ENCODE measurements around the gene MRPS17. TPM values are rescaled to one million over a fixed set of nuclear protein-coding genes. Genes with fewer than 3 reads are reported as not detected.
A peak's percentile ranks its signal among the peaks of the same experiment; 100 is the strongest.
"Not testable (repeated sequence)": the region's sequence is repeated elsewhere in the genome, so short reads cannot be mapped to it uniquely, and the experiment has no call there.

Gene MRPS17
- total RNA-seq (2014; rRNA removed; shearing (Covaris generic)): 40.3 TPM in 2 replicates

DNA sequence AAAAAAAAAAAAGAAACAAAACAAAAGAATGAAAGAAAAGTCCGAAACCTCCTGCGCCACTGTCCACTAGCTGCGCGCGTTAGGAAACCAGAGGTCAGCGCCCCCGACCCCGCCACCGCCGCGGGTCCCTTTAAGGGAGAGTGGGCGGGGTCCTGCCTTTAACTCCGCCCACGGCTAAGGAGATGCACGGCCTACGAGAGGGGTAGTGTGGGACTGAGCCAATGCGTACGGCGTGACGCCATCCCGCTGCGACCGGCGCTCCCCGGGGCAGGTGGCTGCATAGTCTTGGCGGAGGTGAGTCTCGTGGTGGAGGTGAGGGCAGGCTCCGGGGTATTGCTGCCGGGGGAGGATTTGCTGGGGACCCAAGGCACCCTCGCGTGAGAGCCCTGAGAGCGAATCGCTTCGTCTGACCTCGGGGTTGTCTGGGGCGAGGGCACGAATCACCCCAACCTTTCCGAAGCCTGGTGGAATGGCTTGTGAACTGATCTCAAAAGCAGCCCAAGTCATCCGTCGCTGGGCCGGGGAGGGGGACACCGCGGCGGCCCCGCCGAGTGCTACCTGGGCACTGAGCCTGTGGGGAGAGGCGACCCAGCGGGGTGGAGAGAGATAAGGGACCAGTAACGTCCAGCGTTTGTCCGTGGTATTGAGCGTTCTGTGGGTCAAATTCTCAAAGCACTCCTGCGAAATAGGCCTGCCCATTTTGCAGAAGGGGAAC lies at the start of gene MRPS17:
Gene MRPS17, plus strand, starts transcription at position 241 of the 715 bp plus-strand sequence. CDS start 1,319 bp downstream, outside the sequence.
- H3K36me3 ChIP-seq: peaks cover 25% of the 10 kb centered on the region
- H3K27me3 ChIP-seq: no peaks in the 10 kb centered on the region
- H3K4me3 ChIP-seq: peak within 1 kb of the TSS; percentile 98
- no peaks in the 10 kb centered on the region for H3K9me3 ChIP-seq (replicated peaks)
- no peaks in the 10 kb centered on the region for H3K4me1 ChIP-seq
- H3K27ac ChIP-seq: peak within 1 kb of the TSS; percentile 55
- peak; percentile 92 to 93 for DNase-seq

DNA sequence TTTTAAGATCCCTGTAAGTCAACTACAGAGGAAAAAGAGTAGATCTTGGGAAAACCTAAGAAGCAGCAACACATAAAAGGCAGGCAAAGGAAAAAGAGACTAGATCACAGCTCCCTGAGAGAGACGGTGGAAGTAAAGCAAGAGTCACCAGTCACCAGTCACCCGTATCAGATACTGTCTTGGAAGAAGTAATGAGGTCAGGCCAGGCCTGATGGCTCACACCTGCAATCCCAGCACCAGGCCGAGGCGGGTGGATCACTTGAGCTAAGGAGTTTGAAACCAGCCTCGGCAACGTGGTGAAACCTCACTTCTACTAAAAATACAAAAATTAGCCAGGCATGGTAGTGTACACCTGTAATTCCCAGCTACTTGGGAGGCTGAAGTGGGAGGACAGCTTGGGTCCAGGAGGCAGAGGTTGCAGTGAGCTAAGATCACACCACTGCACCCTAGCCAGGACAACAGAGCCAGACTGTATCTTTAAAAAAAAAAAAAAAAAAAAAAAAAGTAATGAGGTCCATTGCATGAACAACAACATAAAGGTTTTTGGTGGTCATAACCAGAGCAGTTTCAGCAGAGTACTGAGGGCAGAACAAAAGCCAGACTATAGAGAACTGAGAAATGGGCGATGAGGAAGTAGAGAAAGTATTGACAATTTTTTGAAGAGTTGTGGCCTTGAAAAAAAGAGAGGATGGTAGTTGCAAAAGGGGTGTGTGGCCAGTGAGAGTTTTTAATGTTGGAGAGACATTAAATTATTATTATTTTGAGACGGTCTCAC lies 47.5 kb upstream of the MRPS17 start:
- peaks cover 3% of the 10 kb centered on the region; the same call in 1 of the 2 replicates for H3K9me3 ChIP-seq (replicated peaks)
- H3K36me3 ChIP-seq: peaks cover 18% of the 10 kb centered on the region
- no peak overlapping the region for H3K4me3 ChIP-seq
- no peaks in the 10 kb centered on the region for H3K4me1 ChIP-seq
- no peaks in the 10 kb centered on the region for H3K27me3 ChIP-seq
- DNase-seq: no peak
- no peak overlapping the region for H3K27ac ChIP-seq

DNA sequence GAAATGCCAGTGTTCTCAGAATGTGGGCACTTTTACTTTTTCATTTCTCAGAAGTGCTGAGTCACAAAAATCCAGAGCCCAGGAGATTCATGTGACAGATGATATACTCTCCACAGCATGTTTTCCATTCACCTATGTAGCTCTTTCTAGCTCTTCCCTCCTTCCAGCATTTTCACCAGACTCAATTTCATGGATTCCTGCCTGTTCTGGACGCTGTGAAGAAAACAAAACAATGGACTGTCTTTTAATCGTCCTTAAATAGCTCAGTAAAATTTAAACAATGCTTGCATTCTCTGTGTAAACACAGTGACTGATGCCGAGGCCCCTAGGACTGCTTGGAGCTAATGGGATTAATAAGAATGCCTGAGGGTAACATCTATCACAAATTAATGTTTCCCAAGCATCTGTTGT lies 38.9 kb upstream of the MRPS17 start:
- H3K4me1 ChIP-seq: no peaks in the 10 kb centered on the region; the same call in 1 of the 2 replicates
- H3K27me3 ChIP-seq: no peaks in the 10 kb centered on the region
- H3K4me3 ChIP-seq: no peak overlapping the region
- H3K27ac ChIP-seq: no peak overlapping the region
- DNase-seq: peak; percentile 6 to 7
- 0 out of 2 replicates have a peak, but pooled peaks cover 3% of the 10 kb centered on the region for H3K9me3 ChIP-seq (replicated peaks)
- peaks cover 35% of the 10 kb centered on the region for H3K36me3 ChIP-seq

DNA sequence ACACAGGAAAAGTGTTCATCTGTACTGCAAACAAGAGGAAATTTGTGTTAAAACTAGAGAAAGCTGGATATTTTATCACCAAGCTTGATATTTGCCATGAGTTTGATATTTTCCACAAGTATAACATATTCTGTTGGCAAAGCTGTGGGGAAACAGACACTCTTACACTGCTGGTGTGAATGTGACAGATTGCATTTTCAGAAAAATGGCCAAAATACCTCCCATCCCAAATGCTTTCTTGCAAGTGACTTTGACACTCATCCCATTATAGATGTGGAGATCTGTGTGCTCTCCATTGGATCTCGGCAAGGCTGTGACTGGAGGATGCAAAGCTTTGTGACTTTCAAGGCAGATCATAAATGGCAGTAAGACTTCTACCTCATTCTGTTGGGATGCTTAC lies 33.9 kb upstream of the MRPS17 start:
- Histone ChIP-seq H3K27ac (no peak overlapping the region), H3K9me3 (replicated peaks) (peaks cover 11% of the 10 kb centered on the region; the same call in 1 of the 2 replicates), H3K27me3 (no peaks in the 10 kb centered on the region), H3K4me1 (no peaks in the 10 kb centered on the region), H3K4me3 (no peak overlapping the region), H3K36me3 (peaks cover 24% of the 10 kb centered on the region)
- no peak for DNase-seq

DNA sequence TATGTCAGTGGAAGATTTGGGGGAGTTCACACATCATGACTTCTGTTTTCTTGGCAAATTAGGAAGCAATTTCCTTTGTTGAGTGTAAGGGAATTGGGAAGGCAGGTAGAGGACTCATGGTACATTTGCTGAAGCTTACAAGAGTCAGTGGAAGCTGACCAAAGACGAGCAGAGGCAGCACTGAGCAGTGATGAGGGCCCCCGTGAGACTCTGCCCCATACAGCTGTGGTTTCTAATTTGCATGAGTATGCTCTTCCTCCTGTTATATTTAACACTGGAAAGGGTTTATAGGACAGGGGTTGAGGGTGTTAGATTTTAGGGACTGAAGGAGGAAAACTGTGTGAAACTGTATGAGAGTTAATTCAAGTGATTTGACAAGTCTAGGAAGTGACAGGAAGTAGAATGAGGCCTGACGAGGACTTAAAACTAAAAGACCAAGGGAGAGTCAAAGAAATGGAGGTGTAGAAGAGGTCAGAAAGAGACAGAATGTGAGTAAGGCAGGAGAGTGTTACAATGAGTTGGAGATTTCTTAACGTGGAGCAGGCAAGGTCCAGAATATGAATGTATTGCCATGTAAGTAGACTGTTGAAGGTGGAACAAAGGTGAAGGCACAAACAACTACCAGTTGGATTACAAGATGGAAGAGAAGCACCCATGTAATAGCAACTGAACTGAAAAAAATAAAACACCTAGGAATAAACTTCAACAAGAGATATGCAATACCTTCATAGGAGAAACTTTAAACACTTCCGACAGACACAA lies 23.5 kb upstream of the MRPS17 start:
- peaks cover 36% of the 10 kb centered on the region for H3K36me3 ChIP-seq
- H3K4me1 ChIP-seq: no peaks in the 10 kb centered on the region
- DNase-seq: no peak
- no peak overlapping the region for H3K27ac ChIP-seq
- no peaks in the 10 kb centered on the region for H3K27me3 ChIP-seq
- H3K9me3 ChIP-seq (replicated peaks): no peaks in the 10 kb centered on the region; the same call in 1 of the 2 replicates
- no peak overlapping the region for H3K4me3 ChIP-seq

DNA sequence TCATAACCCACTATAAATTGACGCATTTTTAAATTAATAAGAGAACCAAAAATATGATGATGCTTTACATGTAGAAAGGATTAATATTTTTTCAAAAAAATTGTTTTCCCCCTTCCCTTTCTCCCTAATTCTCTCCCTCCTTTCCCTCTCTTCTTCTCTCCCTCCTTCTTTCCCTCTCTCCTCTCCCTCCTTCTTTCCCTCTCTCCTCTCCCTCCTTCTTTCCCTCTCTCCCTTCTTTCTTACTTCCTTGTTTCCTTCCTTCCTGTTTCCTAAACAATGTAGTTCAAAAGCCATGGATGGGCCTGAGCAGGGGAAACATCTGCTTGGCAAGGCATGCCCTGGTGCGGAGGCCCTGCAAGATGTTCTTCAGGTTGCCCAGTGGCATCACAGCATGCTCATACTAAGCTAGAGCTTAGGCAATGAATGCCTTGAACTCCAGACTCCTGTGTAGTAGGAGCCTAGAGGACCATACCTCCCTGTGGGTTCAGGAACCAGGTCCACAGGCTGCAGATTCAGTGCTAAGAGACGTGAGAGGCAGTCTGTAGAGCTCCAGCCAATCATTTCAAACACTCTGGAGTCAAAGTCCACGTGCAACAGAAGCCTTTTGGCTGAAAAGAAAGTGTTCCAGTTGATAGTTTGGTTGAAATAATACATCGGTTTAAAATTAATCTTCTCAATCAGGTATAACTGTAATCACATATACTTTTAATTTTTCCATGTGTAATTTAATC lies 20.1 kb upstream of the MRPS17 start:
- no peak for DNase-seq
- Histone ChIP-seq H3K27ac (no peak overlapping the region), H3K4me3 (no peak overlapping the region), H3K27me3 (no peaks in the 10 kb centered on the region), H3K4me1 (no peaks in the 10 kb centered on the region), H3K36me3 (peaks cover 9% of the 10 kb centered on the region; the same call in 1 of the 2 replicates), H3K9me3 (replicated peaks) (no peaks in the 10 kb centered on the region)

DNA sequence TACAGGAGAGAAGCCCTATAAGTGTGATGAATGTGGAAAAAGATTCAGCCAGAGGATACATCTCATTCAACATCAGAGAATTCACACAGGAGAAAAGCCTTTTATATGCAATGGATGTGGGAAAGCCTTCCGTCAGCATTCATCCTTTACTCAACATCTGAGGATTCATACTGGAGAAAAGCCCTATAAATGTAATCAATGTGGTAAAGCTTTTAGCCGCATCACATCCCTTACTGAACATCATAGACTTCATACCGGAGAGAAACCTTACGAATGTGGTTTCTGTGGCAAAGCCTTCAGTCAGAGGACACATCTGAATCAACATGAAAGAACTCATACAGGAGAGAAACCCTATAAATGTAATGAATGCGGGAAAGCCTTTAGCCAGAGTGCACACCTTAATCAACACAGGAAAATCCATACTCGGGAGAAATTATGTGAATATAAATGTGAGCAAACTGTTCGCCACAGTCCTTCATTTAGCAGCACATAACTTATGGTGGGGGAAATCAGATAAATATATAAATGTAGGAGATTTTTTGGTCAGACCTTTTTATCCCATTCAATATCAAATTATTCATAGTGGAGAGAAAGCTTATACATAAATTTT lies 12.1 kb upstream of the MRPS17 start:
- peaks cover 15% of the 10 kb centered on the region for H3K9me3 ChIP-seq (replicated peaks)
- no peak overlapping the region for H3K27ac ChIP-seq
- H3K4me3 ChIP-seq: no peak overlapping the region
- no peak for DNase-seq
- no peaks in the 10 kb centered on the region for H3K4me1 ChIP-seq
- no peaks in the 10 kb centered on the region for H3K27me3 ChIP-seq
- no peaks in the 10 kb centered on the region for H3K36me3 ChIP-seq

DNA sequence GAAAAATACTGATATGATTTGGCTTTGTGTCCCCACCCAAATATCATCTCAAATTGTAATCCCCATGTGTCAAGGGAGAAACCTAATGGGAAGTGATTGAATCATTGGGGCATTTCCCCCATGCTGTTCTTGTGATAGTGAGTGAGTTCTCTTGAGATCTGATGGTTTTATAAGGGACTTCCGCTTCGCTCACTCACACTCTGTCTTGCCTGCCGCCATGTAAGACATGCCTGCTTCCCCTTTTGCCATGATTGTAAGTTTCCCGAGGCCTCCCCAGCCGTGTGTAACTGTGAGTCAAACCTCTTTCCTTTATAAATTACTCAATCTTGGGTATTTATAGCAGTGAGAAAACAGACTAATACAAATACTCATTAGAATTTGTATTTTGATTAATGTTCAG lies 5.1 kb upstream of the MRPS17 start:
- DNase-seq: no peak
- Histone ChIP-seq H3K27ac (no peak overlapping the region), H3K4me3 (no peak overlapping the region), H3K4me1 (no peaks in the 10 kb centered on the region), H3K27me3 (no peaks in the 10 kb centered on the region), H3K9me3 (replicated peaks) (0 out of 2 replicates have a peak, but pooled peaks cover 3% of the 10 kb centered on the region), H3K36me3 (no peaks in the 10 kb centered on the region)

DNA sequence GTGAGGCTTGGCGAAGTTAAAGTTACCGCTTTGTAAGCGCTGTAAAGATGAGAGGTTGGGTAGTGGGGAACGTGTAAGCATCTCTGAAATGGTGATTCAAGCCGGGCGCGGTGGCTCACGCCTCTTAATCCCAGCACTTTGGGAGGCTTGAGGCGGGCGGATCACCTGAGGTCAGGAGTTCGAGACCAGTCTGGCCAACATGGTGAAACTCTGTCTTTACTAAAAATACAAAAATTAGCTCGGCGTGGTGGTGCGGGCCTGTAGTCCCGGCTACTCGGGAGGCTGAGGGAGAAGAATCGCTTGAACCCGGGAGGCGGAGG lies 635 bp downstream of the MRPS17 start:
- DNase-seq; H3K27me3 ChIP-seq; H3K9me3 ChIP-seq (replicated peaks); H3K4me1 ChIP-seq: not testable (repeated sequence)
- peaks cover 25% of the 10 kb centered on the region for H3K36me3 ChIP-seq
- peak overlapping the region; percentile 98 for H3K4me3 ChIP-seq
- peak overlapping the region; percentile 55 for H3K27ac ChIP-seq

DNA sequence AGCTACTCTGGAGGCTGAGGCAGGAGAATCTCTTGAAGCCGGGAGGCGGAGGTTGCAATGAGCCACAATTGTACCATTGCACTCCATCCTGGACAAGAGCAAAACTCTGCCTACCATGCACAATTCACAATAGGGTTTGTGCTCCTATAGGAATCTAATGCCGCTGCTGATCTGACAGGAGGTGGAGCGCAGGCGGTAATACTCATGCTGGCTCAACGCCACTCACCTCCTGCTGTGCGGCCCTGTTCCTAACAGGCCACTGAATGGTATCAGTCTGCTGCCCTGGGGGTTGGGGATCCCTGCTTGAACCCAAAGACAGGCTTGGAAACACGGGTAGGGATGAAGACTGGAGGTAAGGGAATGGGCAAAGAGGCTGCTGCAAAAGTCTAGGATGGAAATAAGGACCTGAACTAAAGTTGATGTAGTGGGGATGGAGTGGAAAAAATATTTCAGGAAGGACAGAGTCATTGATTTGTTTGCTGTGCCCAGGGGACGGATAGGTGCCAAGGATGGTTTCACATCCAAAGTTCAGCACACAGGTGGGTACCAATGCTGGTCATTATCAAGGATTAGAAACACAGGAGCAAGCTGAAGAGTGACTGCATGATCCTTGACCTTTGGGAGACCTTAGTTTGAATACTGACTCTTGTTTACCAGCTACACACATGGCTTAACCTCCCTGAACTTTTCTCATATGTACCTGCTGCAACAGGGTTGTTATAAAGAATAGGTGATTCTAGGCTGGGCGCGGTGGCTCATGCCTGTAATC lies 2.2 kb downstream of the MRPS17 start:
- no peaks in the 10 kb centered on the region for H3K9me3 ChIP-seq (replicated peaks)
- H3K36me3 ChIP-seq: peaks cover 25% of the 10 kb centered on the region
- H3K4me3 ChIP-seq: no peak overlapping the region
- H3K4me1 ChIP-seq: no peaks in the 10 kb centered on the region
- DNase-seq: no peak
- H3K27ac ChIP-seq: no peak overlapping the region
- no peaks in the 10 kb centered on the region for H3K27me3 ChIP-seq

DNA sequence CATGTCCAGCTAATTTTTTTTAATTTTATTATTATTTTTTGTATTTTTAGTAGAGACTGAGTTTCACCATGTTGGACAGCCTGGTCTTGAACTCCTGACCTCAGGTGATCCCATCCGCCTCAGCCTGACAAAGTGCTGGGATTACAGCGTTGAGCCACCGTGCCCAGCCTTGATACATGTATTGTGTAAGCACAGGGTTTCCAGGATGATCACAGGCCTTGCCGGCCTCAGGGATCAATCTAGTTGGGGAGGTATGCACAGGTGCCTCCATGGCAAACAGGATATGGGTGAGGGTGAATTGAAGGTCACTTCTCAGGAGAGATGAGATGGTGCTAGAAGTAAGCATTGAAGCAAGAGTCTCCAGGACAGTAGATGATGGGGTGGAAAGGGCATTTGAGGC lies 5.5 kb downstream of the MRPS17 start:
- no peak overlapping the region for H3K4me3 ChIP-seq
- no peak for DNase-seq
- no peak overlapping the region for H3K27ac ChIP-seq
- H3K27me3 ChIP-seq: no peaks in the 10 kb centered on the region
- H3K4me1 ChIP-seq: no peaks in the 10 kb centered on the region
- H3K9me3 ChIP-seq (replicated peaks): no peaks in the 10 kb centered on the region
- H3K36me3 ChIP-seq: peaks cover 25% of the 10 kb centered on the region

DNA sequence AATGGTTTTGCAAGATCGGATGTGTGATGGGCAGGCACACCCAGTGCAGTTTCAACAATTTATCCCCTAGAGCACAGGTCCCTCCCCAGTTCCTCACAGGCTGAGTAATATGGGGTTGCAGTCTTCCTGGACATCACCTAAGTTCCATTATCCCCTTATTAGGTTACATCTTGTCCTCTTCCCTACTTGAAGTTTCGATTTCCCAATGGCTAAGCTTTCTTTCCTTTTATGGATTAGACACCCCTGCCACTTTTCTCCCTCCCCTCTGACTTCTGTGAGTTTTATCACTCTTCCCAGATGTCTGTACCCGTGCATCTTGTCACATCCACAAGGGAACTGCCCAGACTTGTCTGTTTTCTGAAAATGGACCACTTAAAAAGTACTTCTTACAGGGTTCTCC lies 10.3 kb downstream of the MRPS17 start:
- H3K27me3 ChIP-seq: no peaks in the 10 kb centered on the region
- DNase-seq: no peak
- H3K4me3 ChIP-seq: no peak overlapping the region
- H3K9me3 ChIP-seq (replicated peaks): no peaks in the 10 kb centered on the region
- H3K36me3 ChIP-seq: no peaks in the 10 kb centered on the region
- no peak overlapping the region for H3K27ac ChIP-seq
- 0 out of 2 replicates have a peak, but pooled peaks cover 5% of the 10 kb centered on the region for H3K4me1 ChIP-seq

DNA sequence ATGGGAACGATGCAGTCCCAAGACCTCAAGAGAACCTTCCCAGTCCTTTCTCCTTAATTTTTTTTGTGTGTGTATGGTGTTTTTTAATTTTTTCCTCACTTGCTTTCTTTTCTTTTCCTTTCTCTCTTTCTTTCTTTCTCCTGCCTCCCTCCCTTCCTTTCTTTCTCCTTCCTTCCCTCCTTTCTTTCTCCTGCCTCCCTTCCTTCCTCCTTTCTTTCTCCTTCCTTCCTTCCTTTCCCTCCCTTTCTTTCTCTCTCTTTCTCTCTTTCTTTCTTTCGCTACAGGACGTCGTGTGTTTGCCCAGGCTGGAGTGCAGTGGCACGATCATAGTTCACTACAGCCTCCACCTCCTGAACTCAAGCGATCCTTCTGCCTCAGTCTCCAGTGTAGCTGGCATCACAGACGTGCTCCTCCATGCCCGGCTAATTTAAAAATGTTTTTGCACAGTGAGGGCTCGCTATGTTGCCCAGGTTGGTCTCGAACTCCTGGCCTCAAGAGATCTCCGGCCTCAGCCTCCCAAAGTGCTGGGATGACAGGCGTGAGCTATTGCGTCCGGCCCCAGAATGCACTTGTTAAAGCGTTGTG lies 12.0 kb downstream of the MRPS17 start:
- no peak for DNase-seq
- Histone ChIP-seq H3K9me3 (replicated peaks) (no peaks in the 10 kb centered on the region), H3K27me3 (no peaks in the 10 kb centered on the region), H3K4me1 (0 out of 2 replicates have a peak, but pooled peaks cover 5% of the 10 kb centered on the region), H3K4me3 (peak overlapping the region; percentile 87), H3K36me3 (no peaks in the 10 kb centered on the region), H3K27ac (no peak overlapping the region)
